ENCODE data around the gene SMYD3.

DNA sequence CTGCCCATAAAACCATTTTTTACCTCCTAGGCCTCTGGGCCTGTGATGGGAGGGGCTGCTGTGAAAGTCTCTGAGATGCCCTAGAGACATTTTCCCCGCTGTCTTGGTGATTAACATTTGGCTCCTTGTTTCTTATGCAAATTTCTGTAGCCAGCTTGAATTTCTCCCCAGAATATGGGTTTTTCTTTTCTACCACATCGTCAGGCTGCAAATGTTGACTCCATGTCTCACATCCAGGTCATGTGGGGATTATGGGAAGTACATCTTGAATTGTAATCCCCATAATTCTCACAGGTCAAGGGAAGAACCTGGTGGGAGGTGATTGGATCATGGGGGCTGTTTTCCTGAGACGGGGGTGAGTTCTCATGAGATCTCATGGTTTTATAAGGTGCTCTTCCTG, 603.2 kb downstream of the SMYD3 start:
- TF ChIP-seq, protein P1, sequence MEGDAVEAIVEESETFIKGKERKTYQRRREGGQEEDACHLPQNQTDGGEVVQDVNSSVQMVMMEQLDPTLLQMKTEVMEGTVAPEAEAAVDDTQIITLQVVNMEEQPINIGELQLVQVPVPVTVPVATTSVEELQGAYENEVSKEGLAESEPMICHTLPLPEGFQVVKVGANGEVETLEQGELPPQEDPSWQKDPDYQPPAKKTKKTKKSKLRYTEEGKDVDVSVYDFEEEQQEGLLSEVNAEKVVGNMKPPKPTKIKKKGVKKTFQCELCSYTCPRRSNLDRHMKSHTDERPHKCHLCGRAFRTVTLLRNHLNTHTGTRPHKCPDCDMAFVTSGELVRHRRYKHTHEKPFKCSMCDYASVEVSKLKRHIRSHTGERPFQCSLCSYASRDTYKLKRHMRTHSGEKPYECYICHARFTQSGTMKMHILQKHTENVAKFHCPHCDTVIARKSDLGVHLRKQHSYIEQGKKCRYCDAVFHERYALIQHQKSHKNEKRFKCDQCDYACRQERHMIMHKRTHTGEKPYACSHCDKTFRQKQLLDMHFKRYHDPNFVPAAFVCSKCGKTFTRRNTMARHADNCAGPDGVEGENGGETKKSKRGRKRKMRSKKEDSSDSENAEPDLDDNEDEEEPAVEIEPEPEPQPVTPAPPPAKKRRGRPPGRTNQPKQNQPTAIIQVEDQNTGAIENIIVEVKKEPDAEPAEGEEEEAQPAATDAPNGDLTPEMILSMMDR (IDR thresholded peaks at IDR 0.05) = no peak
- TF ChIP-seq EZH2 (IDR thresholded peaks at IDR 0.05; ENCODE audit: borderline replicate concordance, insufficient read depth, low read depth, low read length, poor library complexity, severe bottlenecking) = no peak
